HK-2 (cell line): ENCODE measurements around the gene MAPK9.

Source experiments
- DNase-seq: peaks from one replicate; pipeline ENCODE4 v3.0.0-alpha.2; 2018; ENCODE audit not compliant: unreplicated experiment

The MAPK9 gene

GRCh38 chr5:180205916-180206315 is 86.0 kb downstream of the MAPK9 start:
- no peak for DNase-seq

- no peak for DNase-seq
Measured at GRCh38 chr5:180204276-180204819, 87.5 kb downstream of the MAPK9 start.

- DNase-seq, result no peak
Measured at GRCh38 chr5:180202939-180203573, 88.8 kb downstream of the MAPK9 start.

GRCh38 chr5:180201051-180201987 is 90.6 kb downstream of the MAPK9 start:
- no peak for DNase-seq

- DNase-seq, result no peak
Measured at GRCh38 chr5:180199390-180199789, 92.5 kb downstream of the MAPK9 start.

- no peak for DNase-seq
Measured at GRCh38 chr5:180198208-180198607, 93.7 kb downstream of the MAPK9 start.

- no peak for DNase-seq
Measured at GRCh38 chr5:180197016-180197702, 94.7 kb downstream of the MAPK9 start.

GRCh38 chr5:180194410-180195345 is 97.2 kb downstream of the MAPK9 start:
- no peak for DNase-seq

- no peak for DNase-seq
Measured at GRCh38 chr5:180193749-180194375, 98.0 kb downstream of the MAPK9 start.

GRCh38 chr5:180191716-180192115 is 100.2 kb downstream of the MAPK9 start:
- DNase-seq, result no peak

- no peak for DNase-seq
Measured at GRCh38 chr5:180187767-180188166, 104.1 kb downstream of the MAPK9 start.
